IMR-90 (cell line): ENCODE measurements around the gene POU2F1. TPM values are rescaled to one million over a fixed set of nuclear protein-coding genes. Genes with fewer than 3 reads are reported as not detected.

Source experiments
- ATAC-seq: fragments of 200-7000 bp; cut with Tn5 transposase; 2 replicates; pipeline ENCODE4 v1.9.1; 2020; ENCODE audit warnings: low read depth, mild to moderate bottlenecking, moderate library complexity
- BruUV-seq: library from RNA; stranded (reverse); fragments of 400-500 nt; replicated peaks from 2 replicates; lab custom pipeline; 2021; lab: Mats Ljungman, UMichigan
- CTCF ChIA-PET: fragments of 300-600 bp; formaldehyde crosslinking; extraction: SDS; loops from one replicate; lab custom pipeline; 2021; ENCODE audit warnings: antibody characterized with exemption; lab: Yijun Ruan, JAX
- POLR2A ChIA-PET: fragments of 300-600 bp; sonication (Branson Sonifier 250); formaldehyde crosslinking; loops from one replicate; lab custom pipeline; 2022; ENCODE audit warnings: antibody characterized with exemption; ENCODE audit not compliant: unreplicated experiment; lab: Charles Lee
- DNase-seq: peaks from one replicate; pipeline ENCODE4 v3.0.0; 2013
- H2AFZ ChIP-seq: replicated peaks from 2 replicates; pipeline ENCODE3; 2013; ENCODE audit warnings: low read length, mild to moderate bottlenecking; ENCODE audit not compliant: poor library complexity
- H2AK5ac ChIP-seq: 2 replicates; pipeline ENCODE4 v1.6.1; 2013; ENCODE audit warnings: low read depth, low read length, inconsistent platforms
- H2AK9ac ChIP-seq: replicated peaks from 2 replicates; pipeline ENCODE3; 2013; ENCODE audit warnings: mild to moderate bottlenecking, low read depth, low read length, moderate library complexity; ENCODE audit not compliant: poor library complexity
- H2BK120ac ChIP-seq: 2 replicates; pipeline ENCODE4 v1.6.1; 2013; ENCODE audit warnings: low read depth, low read length, inconsistent platforms
- H2BK15ac ChIP-seq: 3 replicates; pipeline ENCODE4 v1.6.1; 2013; ENCODE audit warnings: low read depth, low read length, inconsistent platforms
- H2BK20ac ChIP-seq: 2 replicates; pipeline ENCODE4 v1.6.1; 2013; ENCODE audit warnings: low read depth, mild to moderate bottlenecking, inconsistent platforms, low read length, moderate library complexity
- H2BK5ac ChIP-seq: 2 replicates; pipeline ENCODE4 v1.6.1; 2013; ENCODE audit warnings: mild to moderate bottlenecking, low read depth, low read length, inconsistent platforms; ENCODE audit not compliant: poor library complexity, severe bottlenecking
- H3K14ac ChIP-seq: replicated peaks from 2 replicates; pipeline ENCODE4 v1.6.1; 2013; ENCODE audit warnings: low read depth, low read length, inconsistent platforms
- H3K18ac ChIP-seq: 2 replicates; pipeline ENCODE4 v1.6.1; 2013; ENCODE audit warnings: low read depth, low read length, control low read depth
- H3K23ac ChIP-seq: 2 replicates; pipeline ENCODE4 v1.6.1; 2013; ENCODE audit warnings: low read depth, low read length, inconsistent platforms
- H3K27ac ChIP-seq: 2 replicates; pipeline ENCODE4 v1.5.1; 2013; ENCODE audit warnings: mild to moderate bottlenecking, control low read depth, low read length; ENCODE audit not compliant: insufficient read depth
- H3K27me3 ChIP-seq: 2 replicates; pipeline ENCODE4 v1.6.1; 2013; ENCODE audit warnings: low read length; ENCODE audit not compliant: control insufficient read depth, insufficient read depth
- H3K36me3 ChIP-seq: 2 replicates; pipeline ENCODE4 v1.6.1; 2013; ENCODE audit warnings: low read length, mixed read lengths; ENCODE audit not compliant: control insufficient read depth, insufficient read depth
- H3K4ac ChIP-seq: 2 replicates; pipeline ENCODE4 v1.6.1; 2013; ENCODE audit warnings: low read depth, low read length, inconsistent platforms
- H3K4me1 ChIP-seq: 2 replicates; pipeline ENCODE4 v1.6.1; 2013; ENCODE audit warnings: low read length, mixed read lengths; ENCODE audit not compliant: control insufficient read depth, insufficient read depth
- H3K4me2 ChIP-seq: 2 replicates; pipeline ENCODE4 v1.6.1; 2013; ENCODE audit warnings: low read depth, mild to moderate bottlenecking, control low read depth, low read length, moderate library complexity
- H3K4me3 ChIP-seq: 2 replicates; pipeline ENCODE4 v1.5.1; 2013; ENCODE audit warnings: low read depth, mild to moderate bottlenecking, control low read depth, low read length, moderate library complexity; ENCODE audit not compliant: insufficient read depth
- H3K56ac ChIP-seq: 2 replicates; pipeline ENCODE4 v1.6.1; 2013; ENCODE audit warnings: low read length, inconsistent platforms; ENCODE audit not compliant: insufficient read depth; ENCODE audit errors: extremely low read depth
- H3K79me1 ChIP-seq, 2 experiments: 2 replicates each; pipeline ENCODE4 v1.6.1; 2013; ENCODE audit warnings: low read length in 2 of 2, inconsistent platforms in 1 of 2, low read depth in 1 of 2
- H3K9ac ChIP-seq: 2 replicates; pipeline ENCODE4 v1.6.1; 2013; ENCODE audit warnings: low read depth, low read length, control low read depth
- H3K9me1 ChIP-seq: 2 replicates; pipeline ENCODE4 v1.6.1; 2013; ENCODE audit warnings: low read length, inconsistent platforms; ENCODE audit not compliant: insufficient read depth
- H3K9me3 ChIP-seq: 2 replicates; pipeline ENCODE4 v1.6.1; 2013; ENCODE audit warnings: low read length; ENCODE audit not compliant: control insufficient read depth, insufficient read depth
- H4K20me1 ChIP-seq: 2 replicates; pipeline ENCODE4 v1.6.1; 2013; ENCODE audit warnings: low read length, inconsistent platforms; ENCODE audit not compliant: insufficient read depth
- H4K5ac ChIP-seq: 2 replicates; pipeline ENCODE4 v1.6.1; 2013; ENCODE audit warnings: mild to moderate bottlenecking, low read depth, low read length, control low read depth
- H4K8ac ChIP-seq, 2 experiments: 2 replicates each; pipeline ENCODE4 v1.6.1; 2013; ENCODE audit warnings: low read depth in 2 of 2, low read length in 2 of 2, control low read depth in 1 of 2, inconsistent platforms in 1 of 2
- H4K91ac ChIP-seq: 2 replicates; pipeline ENCODE4 v1.6.1; 2013; ENCODE audit warnings: low read depth, low read length, inconsistent platforms; ENCODE audit not compliant: insufficient read depth
- FOS ChIP-seq: fragments of 150-350 bp; IDR thresholded peaks from 2 replicates; pipeline ENCODE4 v1.6.1; 2016; ENCODE audit warnings: low read depth, low read length
- MAFK ChIP-seq: IDR thresholded peaks from 2 replicates; pipeline ENCODE4 v1.6.1; 2012; ENCODE audit warnings: low read depth, low read length, improper control_type of control experiment
- POLR2A ChIP-seq: IDR thresholded peaks from 2 replicates; pipeline ENCODE4 v1.6.1; 2012; ENCODE audit warnings: mild to moderate bottlenecking, low read depth, low read length
- WGBS, 2 experiments: methylation state at CpG; one replicate each; pipeline versions ENCODE4 v1.1.5 to v1.1.7; 2013; ENCODE audit warnings: missing lambda C conversion rate in 2 of 2; ENCODE audit not compliant: insufficient read length in 1 of 2; ENCODE audit errors: extremely low coverage in 2 of 2; 5-methylcytosine and 5-hydroxymethylcytosine counted together
- dilution Hi-C: fragments of 300-500 bp; cut with HindIII; formaldehyde crosslinking; loops from one replicate; pipeline ENCODE4 v1.14.3; 2018; ENCODE audit warnings: low sequenced_read_pairs; ENCODE audit not compliant: unreplicated experiment
- in situ Hi-C: fragments of 300-500 bp; cut with MboI; formaldehyde crosslinking; loops from 3 replicates; pipeline ENCODE4 v1.14.3; 2019; ENCODE audit warnings: low sequenced_read_pairs, inconsistent platforms, mixed read lengths
- intact Hi-C: fragments of 100-400 bp; cut with micrococcal nuclease; formaldehyde crosslinking; loops from 2 replicates; pipeline ENCODE4 v1.10.0; 2022
- polyA plus RNA-seq, 3 experiments: library from polyadenylated mRNA; depleted of rRNA; stranded (reverse); fragments of >200 nt; gene quantifications; 2 replicates each; pipeline ENCODE4 v1.2.3, GENCODE V29; 2012; ENCODE audit warnings: low replicate concordance in 1 of 3
- total RNA-seq: library from RNA; depleted of rRNA; stranded (reverse); fragments of >200 nt; gene quantifications from 2 replicates; pipeline ENCODE4 v1.2.3, GENCODE V29; 2012

POU2F1 gene
- total and polyA plus RNA-seq, 2 of the 4 experiments (the other 2 are of a cell fraction) = 1.2 to 3.4 TPM

DNA sequence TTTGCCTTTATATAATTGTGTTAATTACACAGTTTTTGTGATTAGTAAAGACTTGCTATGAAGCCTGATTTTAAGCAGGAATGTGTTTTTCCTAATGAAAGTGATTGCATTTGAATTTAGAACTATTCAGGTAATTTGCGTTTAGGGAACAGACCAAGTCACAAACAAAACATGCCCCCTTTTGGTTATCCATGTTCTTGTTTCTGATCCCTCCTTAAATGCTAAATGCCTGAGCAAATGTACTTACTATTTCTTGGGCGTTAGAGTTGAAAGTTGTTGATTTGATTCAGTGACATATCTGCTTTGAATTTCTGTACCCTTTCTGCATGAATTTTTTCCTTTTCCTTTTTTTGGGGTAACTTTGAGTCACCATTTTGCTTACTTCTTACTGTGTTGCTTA, 5.2 kb downstream of the POU2F1 start:
- Histone ChIP-seq H3K27ac (no peak overlapping the region), H3K23ac (no peak overlapping the region), H3K9me3 (no peaks in the 10 kb centered on the region), H3K14ac (no peak overlapping the region), H4K20me1 (no peaks in the 10 kb centered on the region), H3K79me1 (peaks cover 6 to 28% of the 10 kb centered on the region in 2 experiments; a peak in 3 of 4 replicates), H2AK5ac (no peak overlapping the region), H2AK9ac (no peak overlapping the region), H3K4me3 (no peak overlapping the region), H2BK15ac (no peak overlapping the region), H2BK120ac (no peak overlapping the region), H4K5ac (no peak overlapping the region), H4K91ac (no peak overlapping the region), H3K9ac (no peak overlapping the region), H3K9me1 (no peaks in the 10 kb centered on the region; the same call in 1 of the 2 replicates), H3K4me1 (peaks cover 3% of the 10 kb centered on the region; the same call in 1 of the 2 replicates), H3K36me3 (no peaks in the 10 kb centered on the region), H2AFZ (no peak overlapping the region), H3K27me3 (no peaks in the 10 kb centered on the region), H2BK5ac (no peak overlapping the region), H3K56ac (no peak overlapping the region), H3K4ac (no peak overlapping the region), H2BK20ac (no peak overlapping the region), H3K4me2 (no peak overlapping the region), H4K8ac (no peak overlapping the region), H3K18ac (no peak overlapping the region)
- in situ Hi-C loops = no loop called here
- ChIA-PET CTCF (no interaction called here), POLR2A (no interaction called here)
- ATAC-seq = no peak
- BruUV-seq = no TSS peak
- dilution Hi-C loops = no loop called here
- DNase-seq = no peak
- no peak for TF ChIP-seq POLR2A
- no peak for TF ChIP-seq FOS
- no peak for TF ChIP-seq MAFK
- no CpG with 5 or more reads among the region's 2 CpGs for WGBS, 2 experiments
- intact Hi-C loops = loop anchor here (10.0 kb wide), 1 partner anchor 579 kb away; no protein-coding TSS in a partner anchor
